Bronchial epithelial cell (primary cell): ENCODE data around the gene TMSB4X. TPM values are rescaled to one million over a fixed set of nuclear protein-coding genes. Genes with fewer than 3 reads are reported as not detected.

Experiments
- DNase-seq: peaks from one replicate; pipeline ENCODE4 v3.0.0-alpha.2; 2010; ENCODE audit warnings: low read depth
- FAIRE-seq: peaks from 2 replicates; lab custom pipeline; 2011; peaks lifted over from hg19 to GRCh38; lab: Jason Lieb, UNC
- H3K27me3 ChIP-seq: 2 replicates; pipeline ENCODE4 v1.5.1; 2011; ENCODE audit warnings: low read length; ENCODE audit not compliant: control insufficient read depth, insufficient read depth
- H3K36me3 ChIP-seq: 2 replicates; pipeline ENCODE4 v1.5.1; 2011; ENCODE audit warnings: low read length; ENCODE audit not compliant: control insufficient read depth, insufficient read depth
- H3K4me3 ChIP-seq: 2 replicates; pipeline ENCODE4 v1.5.1; 2011; ENCODE audit warnings: mild to moderate bottlenecking, low read depth, low read length, control low read depth
- CTCF ChIP-seq: IDR thresholded peaks from 2 replicates; pipeline ENCODE4 v1.5.1; 2011; ENCODE audit warnings: mild to moderate bottlenecking, moderate library complexity, low read length, control low read depth, inconsistent platforms; ENCODE audit not compliant: insufficient read depth, severe bottlenecking
- total RNA-seq: library from RNA; depleted of rRNA; stranded (reverse); fragments of >200 nt; gene quantifications from 2 replicates; pipeline ENCODE4 v1.2.1, GENCODE V29; 2014

The TMSB4X gene
- total RNA-seq, 1 donor from 2014 or later, result 3,174 TPM

GRCh38 chrX:12992544-12993118 lies 17.7 kb downstream of the TMSB4X start:
- Histone ChIP-seq H3K4me3 (no peak overlapping the region), H3K36me3 (no peaks in the 10 kb centered on the region), H3K27me3 (no peaks in the 10 kb centered on the region)
- TF ChIP-seq CTCF, result no peak
- no peak for DNase-seq
- FAIRE-seq, result no peak

GRCh38 chrX:12993826-12994225 lies 18.9 kb downstream of the TMSB4X start:
- Histone ChIP-seq H3K36me3 (no peaks in the 10 kb centered on the region), H3K27me3 (no peaks in the 10 kb centered on the region), H3K4me3 (no peak overlapping the region)
- no peak for TF ChIP-seq CTCF
- DNase-seq, result no peak
- FAIRE-seq, result no peak

DNA sequence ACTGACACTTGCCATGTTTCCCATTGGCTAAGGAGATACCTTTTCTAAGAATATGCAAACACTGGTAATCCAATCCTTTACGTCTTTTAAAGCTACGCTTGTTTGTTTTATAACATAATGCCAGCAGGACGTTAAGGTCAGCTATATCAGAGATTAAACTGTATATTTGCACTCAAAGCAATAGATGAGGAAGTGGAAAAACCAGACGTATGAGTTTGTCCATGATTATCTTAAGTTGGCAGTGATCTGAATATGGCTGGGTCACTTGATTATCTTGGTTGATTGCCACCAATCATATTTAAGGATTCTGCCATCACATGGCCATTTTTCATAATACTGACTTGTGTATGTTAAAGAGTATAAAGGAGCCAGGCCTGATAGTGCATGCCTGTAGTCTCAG lies 19.4 kb downstream of the TMSB4X start:
- Histone ChIP-seq H3K27me3 (no peaks in the 10 kb centered on the region), H3K36me3 (no peaks in the 10 kb centered on the region), H3K4me3 (no peak overlapping the region)
- DNase-seq, result peak; percentile 37
- TF ChIP-seq CTCF, result no peak
- FAIRE-seq, result no peak

GRCh38 chrX:12996934-12997435 lies 22.1 kb downstream of the TMSB4X start:
- DNase-seq (no peak), FAIRE-seq (no peak)
- Histone ChIP-seq H3K27me3 (no peaks in the 10 kb centered on the region), H3K4me3 (no peak overlapping the region), H3K36me3 (no peaks in the 10 kb centered on the region)
- no peak for TF ChIP-seq CTCF

DNA sequence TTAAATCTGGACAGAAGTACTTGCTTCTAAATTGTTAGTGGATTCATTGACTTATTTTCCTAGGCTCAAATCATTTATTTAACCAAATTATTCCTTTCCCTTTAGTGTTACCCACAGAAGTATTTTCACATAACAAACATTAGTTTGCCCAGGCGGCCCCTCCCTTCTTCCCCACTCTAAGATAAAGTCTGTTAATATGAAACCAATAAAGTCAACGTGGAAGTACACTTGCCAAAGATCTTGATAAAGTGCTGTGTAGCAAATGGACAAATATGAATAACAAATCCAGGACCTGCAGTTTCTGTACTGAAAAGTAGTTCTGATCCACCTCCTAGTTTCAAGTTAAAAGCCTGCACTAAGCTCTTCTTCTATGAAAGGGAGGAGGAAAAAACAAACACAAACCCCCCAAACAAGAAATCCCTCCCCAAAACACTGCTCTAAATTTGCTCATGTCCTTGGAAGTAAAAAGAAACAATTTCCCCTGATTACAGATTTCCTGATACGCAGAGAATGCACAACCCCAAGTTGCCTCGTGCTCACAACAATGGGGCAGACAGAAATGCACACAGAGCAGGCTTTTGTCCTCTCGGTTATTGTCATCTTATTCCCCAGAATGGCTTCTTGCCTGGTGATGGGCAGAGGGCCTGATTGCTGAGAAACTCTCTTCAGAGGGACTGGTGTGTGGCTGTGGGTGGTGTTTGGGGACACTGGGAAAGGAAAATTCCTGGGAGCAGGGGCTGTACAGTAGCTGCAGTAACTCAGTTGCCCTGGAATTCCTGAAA lies 23.2 kb downstream of the TMSB4X start:
- no peaks in the 10 kb centered on the region for H3K27me3 ChIP-seq
- no peaks in the 10 kb centered on the region for H3K36me3 ChIP-seq
- H3K4me3 ChIP-seq, result no peak overlapping the region
- no peak for TF ChIP-seq CTCF
- DNase-seq (no peak), FAIRE-seq (no peak)
